H9 (cell line): ENCODE results near the gene APOBR. TPM values are rescaled to one million over a fixed set of nuclear protein-coding genes. Genes with fewer than 3 reads are reported as not detected.

ENCODE experiments used
- DNase-seq: peaks from one replicate; pipeline ENCODE4 v3.0.0-alpha.2; 2017
- H2AFZ ChIP-seq: one replicate; pipeline ENCODE4 v1.6.1; 2013; ENCODE audit warnings: mild to moderate bottlenecking, low read length, control low read depth, moderate library complexity
- H2AK5ac ChIP-seq: 2 replicates; pipeline ENCODE4 v1.6.1; 2013; ENCODE audit warnings: low read length, control low read depth, mixed read lengths; ENCODE audit not compliant: insufficient read length
- H2BK120ac ChIP-seq: one replicate; pipeline ENCODE4 v1.6.1; 2013; ENCODE audit warnings: low read depth, mild to moderate bottlenecking, low read length, control low read depth, inconsistent platforms; ENCODE audit not compliant: poor library complexity, severe bottlenecking
- H2BK12ac ChIP-seq: 2 replicates; pipeline ENCODE4 v1.6.1; 2013; ENCODE audit warnings: low read length, control low read depth, mixed read lengths, low read depth; ENCODE audit not compliant: insufficient read length
- H2BK15ac ChIP-seq: 2 replicates; pipeline ENCODE4 v1.6.1; 2013; ENCODE audit warnings: low read depth, low read length, control low read depth
- H2BK20ac ChIP-seq: one replicate; pipeline ENCODE4 v1.6.1; 2013; ENCODE audit warnings: low read depth, mild to moderate bottlenecking, low read length, control low read depth, inconsistent platforms; ENCODE audit not compliant: poor library complexity, severe bottlenecking
- H2BK5ac ChIP-seq: 2 replicates; pipeline ENCODE4 v1.6.1; 2013; ENCODE audit warnings: low read length, control low read depth, mixed read lengths; ENCODE audit not compliant: insufficient read length
- H3K14ac ChIP-seq: 2 replicates; pipeline ENCODE4 v1.6.1; 2013; ENCODE audit warnings: low read length, control low read depth; ENCODE audit not compliant: insufficient read depth
- H3K18ac ChIP-seq: 2 replicates; pipeline ENCODE4 v1.6.1; 2013; ENCODE audit warnings: low read depth, mild to moderate bottlenecking, mixed read lengths, low read length, control low read depth; ENCODE audit not compliant: insufficient read length
- H3K23ac ChIP-seq: 2 replicates; pipeline ENCODE4 v1.6.1; 2013; ENCODE audit warnings: low read length, control low read depth, mixed read lengths, low read depth; ENCODE audit not compliant: insufficient read length
- H3K23me2 ChIP-seq: 2 replicates; pipeline ENCODE4 v1.6.1; 2013; ENCODE audit warnings: low read depth, mild to moderate bottlenecking, mixed read lengths, low read length, control low read depth; ENCODE audit not compliant: insufficient read length, poor library complexity, severe bottlenecking
- H3K27ac ChIP-seq: 2 replicates; pipeline ENCODE4 v1.5.1; 2013; ENCODE audit warnings: low read length, control low read depth, mixed read lengths, low read depth; ENCODE audit not compliant: insufficient read length
- H3K27me3 ChIP-seq: 2 replicates; pipeline ENCODE4 v1.6.1; 2013; ENCODE audit warnings: low read length, control low read depth, inconsistent platforms; ENCODE audit not compliant: insufficient read depth
- H3K4ac ChIP-seq: 2 replicates; pipeline ENCODE4 v1.6.1; 2013; ENCODE audit warnings: low read depth, mild to moderate bottlenecking, control low read depth, inconsistent platforms, low read length, moderate library complexity
- H3K4me1 ChIP-seq: 2 replicates; pipeline ENCODE4 v1.6.1; 2013; ENCODE audit warnings: low read length, control low read depth, inconsistent platforms; ENCODE audit not compliant: insufficient read depth
- H3K4me2 ChIP-seq: 2 replicates; pipeline ENCODE4 v1.6.1; 2013; ENCODE audit warnings: low read length, control low read depth, mixed read lengths; ENCODE audit not compliant: insufficient read length, insufficient read depth
- H3K56ac ChIP-seq: 2 replicates; pipeline ENCODE4 v1.6.1; 2013; ENCODE audit warnings: low read depth, mild to moderate bottlenecking, mixed read lengths, low read length, control low read depth; ENCODE audit not compliant: insufficient read length
- H3K79me1 ChIP-seq: 2 replicates; pipeline ENCODE4 v1.6.1; 2013; ENCODE audit warnings: low read depth, mild to moderate bottlenecking, moderate library complexity, low read length, control low read depth, inconsistent platforms; ENCODE audit not compliant: insufficient read depth, poor library complexity, severe bottlenecking
- H3K79me2 ChIP-seq: 2 replicates; pipeline ENCODE4 v1.6.1; 2013; ENCODE audit warnings: low read length, control low read depth, inconsistent platforms; ENCODE audit not compliant: insufficient read depth
- H3K9ac ChIP-seq: 2 replicates; pipeline ENCODE4 v1.6.1; 2013; ENCODE audit warnings: low read length, control low read depth, mixed read lengths; ENCODE audit not compliant: insufficient read length; ENCODE audit errors: extremely low read depth
- H3K9me3 ChIP-seq: one replicate; pipeline ENCODE4 v1.6.1; 2013; ENCODE audit warnings: low read depth, low read length, inconsistent platforms; ENCODE audit not compliant: control insufficient read depth
- H3T11ph ChIP-seq: one replicate; pipeline ENCODE4 v1.6.1; 2013; ENCODE audit warnings: mild to moderate bottlenecking, low read length, control low read depth, inconsistent platforms
- H4K20me1 ChIP-seq: one replicate; pipeline ENCODE4 v1.6.1; 2013; ENCODE audit not compliant: control insufficient read depth, insufficient read length, insufficient read depth
- H4K5ac ChIP-seq: 2 replicates; pipeline ENCODE4 v1.6.1; 2013; ENCODE audit warnings: low read depth, mild to moderate bottlenecking, mixed read lengths, low read length, control low read depth; ENCODE audit not compliant: insufficient read length
- H4K8ac ChIP-seq: replicated peaks from 2 replicates; pipeline ENCODE4 v1.6.1; 2013; ENCODE audit warnings: low read length, control low read depth, mixed read lengths, low read depth; ENCODE audit not compliant: insufficient read length
- H4K91ac ChIP-seq: 2 replicates; pipeline ENCODE4 v1.6.1; 2013; ENCODE audit warnings: low read depth, mild to moderate bottlenecking, moderate library complexity, mixed read lengths, low read length, control low read depth; ENCODE audit not compliant: insufficient read length
- H3K27ac Mint-ChIP-seq, 3 experiments: 2 replicates in 2 of 3; 3 replicates in 1 of 3; pipeline ENCODE4 v1.8.0; 2020 to 2021; ENCODE audit warnings: mixed read lengths in 3 of 3, mild to moderate bottlenecking in 1 of 3, moderate library complexity in 1 of 3
- H3K27me3 Mint-ChIP-seq: 2 replicates; pipeline ENCODE4 v1.8.0; 2021; ENCODE audit warnings: low read depth, mild to moderate bottlenecking, moderate library complexity, mixed read lengths
- H3K36me3 Mint-ChIP-seq, 3 experiments: 2 replicates in 2 of 3; 3 replicates in 1 of 3; pipeline ENCODE4 v1.8.0; 2020 to 2021; ENCODE audit warnings: low read depth in 3 of 3, mixed read lengths in 3 of 3; ENCODE audit not compliant: insufficient read depth in 1 of 3
- H3K4me1 Mint-ChIP-seq, 2 experiments: 2 replicates each; pipeline ENCODE4 v1.8.0; 2020; ENCODE audit warnings: mixed read lengths in 2 of 2
- H3K4me3 Mint-ChIP-seq, 2 experiments: 2 replicates in 1 of 2; 3 replicates in 1 of 2; pipeline ENCODE4 v1.8.0; 2020 to 2021; ENCODE audit warnings: mild to moderate bottlenecking in 2 of 2, mixed read lengths in 2 of 2, moderate library complexity in 1 of 2
- H3K9me3 Mint-ChIP-seq, 2 experiments: 2 replicates in 1 of 2; 3 replicates in 1 of 2; pipeline ENCODE4 v1.8.0; 2020; ENCODE audit warnings: mild to moderate bottlenecking in 2 of 2, mixed read lengths in 2 of 2, moderate library complexity in 1 of 2
- WGBS: extraction: QIAGEN DNeasy Blood & Tissue Kit; methylation state at CpG from one replicate; pipeline ENCODE4 v1.1.7; 2013; ENCODE audit warnings: missing lambda C conversion rate, low lambda C conversion rate, mixed read lengths; ENCODE audit not compliant: insufficient read length; ENCODE audit errors: extremely low coverage; 5-methylcytosine and 5-hydroxymethylcytosine counted together
- total RNA-seq: library from RNA; stranded (reverse); gene quantifications from 2 replicates; pipeline ENCODE4 v1.2.1, GENCODE V29; 2021
- TF ChIP-seq, protein P1 (sequence below): fragments of 200-600 bp; sonication (generic); conservative IDR thresholded peaks from 3 replicates; pipeline ENCODE4 v1.8.0; 2021; ENCODE audit warnings: antibody characterized with exemption, mild to moderate bottlenecking

APOBR gene
- total RNA-seq, 1 experiment from 2014 or later, result not detected

DNA sequence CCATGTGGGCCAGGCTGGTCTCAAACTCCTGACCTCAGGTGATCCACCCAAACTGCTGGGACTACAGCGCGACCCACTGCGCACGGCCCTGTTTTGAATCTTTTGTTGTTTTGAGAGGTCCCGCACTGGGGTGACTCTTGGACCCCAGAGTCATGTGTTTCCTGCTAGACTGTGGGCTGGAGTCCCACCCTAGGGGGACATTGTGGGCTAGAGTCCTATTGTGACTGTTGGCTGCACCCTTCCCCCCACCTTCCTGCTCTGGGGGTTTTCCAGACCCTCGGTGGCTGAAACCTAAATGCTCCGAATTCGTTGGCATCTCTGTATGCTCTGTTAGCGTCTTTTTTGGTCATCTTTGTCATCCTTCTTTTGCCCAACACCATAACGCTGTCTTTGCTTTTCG, 28.3 kb downstream of the APOBR start:
- Histone ChIP-seq H3K9me3 (no peaks in the 10 kb centered on the region), H3K23me2 (no peaks in the 10 kb centered on the region), H2BK5ac (no peak overlapping the region), H3K79me1 (no peaks in the 10 kb centered on the region), H3K4ac (no peak overlapping the region), H3K27ac (no peak overlapping the region), H3K23ac (no peak overlapping the region), H2BK15ac (no peak overlapping the region), H2BK20ac (no peak overlapping the region), H2BK12ac (no peak overlapping the region), H2BK120ac (no peak overlapping the region), H3K79me2 (no peaks in the 10 kb centered on the region), H3K56ac (no peak overlapping the region), H3K18ac (no peak overlapping the region), H3K4me2 (no peak overlapping the region), H3K14ac (no peak overlapping the region), H2AFZ (no peak overlapping the region), H3T11ph (no peak overlapping the region), H3K9ac (no peak overlapping the region), H4K8ac (no peak overlapping the region), H4K5ac (no peak overlapping the region), H2AK5ac (no peak overlapping the region), H3K4me1 (no peaks in the 10 kb centered on the region), H4K91ac (no peak overlapping the region), H4K20me1 (no peaks in the 10 kb centered on the region), H3K27me3 (no peaks in the 10 kb centered on the region)
- H3K27ac Mint-ChIP-seq, result no peak overlapping the region
- no peaks in the 10 kb centered on the region for H3K4me1 Mint-ChIP-seq
- H3K4me3 Mint-ChIP-seq, result no peak overlapping the region
- peaks cover 0 to 13% of the 10 kb centered on the region in 2 experiments; a peak in 3 of 5 replicates for H3K9me3 Mint-ChIP-seq
- H3K27me3 Mint-ChIP-seq, result peaks cover 4% of the 10 kb centered on the region
- TF ChIP-seq, protein P1, sequence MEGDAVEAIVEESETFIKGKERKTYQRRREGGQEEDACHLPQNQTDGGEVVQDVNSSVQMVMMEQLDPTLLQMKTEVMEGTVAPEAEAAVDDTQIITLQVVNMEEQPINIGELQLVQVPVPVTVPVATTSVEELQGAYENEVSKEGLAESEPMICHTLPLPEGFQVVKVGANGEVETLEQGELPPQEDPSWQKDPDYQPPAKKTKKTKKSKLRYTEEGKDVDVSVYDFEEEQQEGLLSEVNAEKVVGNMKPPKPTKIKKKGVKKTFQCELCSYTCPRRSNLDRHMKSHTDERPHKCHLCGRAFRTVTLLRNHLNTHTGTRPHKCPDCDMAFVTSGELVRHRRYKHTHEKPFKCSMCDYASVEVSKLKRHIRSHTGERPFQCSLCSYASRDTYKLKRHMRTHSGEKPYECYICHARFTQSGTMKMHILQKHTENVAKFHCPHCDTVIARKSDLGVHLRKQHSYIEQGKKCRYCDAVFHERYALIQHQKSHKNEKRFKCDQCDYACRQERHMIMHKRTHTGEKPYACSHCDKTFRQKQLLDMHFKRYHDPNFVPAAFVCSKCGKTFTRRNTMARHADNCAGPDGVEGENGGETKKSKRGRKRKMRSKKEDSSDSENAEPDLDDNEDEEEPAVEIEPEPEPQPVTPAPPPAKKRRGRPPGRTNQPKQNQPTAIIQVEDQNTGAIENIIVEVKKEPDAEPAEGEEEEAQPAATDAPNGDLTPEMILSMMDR, result no peak
- no peaks in the 10 kb centered on the region for H3K36me3 Mint-ChIP-seq
- DNase-seq, result no peak
- WGBS, result no CpG with 5 or more reads among the region's 11 CpGs
